Endodermal cell (in vitro differentiated cells): ENCODE measurements around the gene VPS41. TPM values are rescaled to one million over a fixed set of nuclear protein-coding genes. Genes with fewer than 3 reads are reported as not detected.

ENCODE experiments used
- DNase-seq: peaks from one replicate; pipeline ENCODE4 v3.0.0-alpha.2; 2017
- H3K27ac ChIP-seq: 2 replicates; pipeline ENCODE4 v1.5.1; 2013; ENCODE audit warnings: mild to moderate bottlenecking, low read depth, low read length, moderate library complexity
- H3K27me3 ChIP-seq: 2 replicates; pipeline ENCODE4 v1.6.1; 2013; ENCODE audit warnings: mild to moderate bottlenecking, low read length, moderate library complexity; ENCODE audit not compliant: insufficient read depth, control insufficient read depth, poor library complexity, severe bottlenecking
- H3K36me3 ChIP-seq: 2 replicates; pipeline ENCODE4 v1.7.0; 2013; ENCODE audit warnings: mild to moderate bottlenecking, low read length, moderate library complexity; ENCODE audit not compliant: control insufficient read depth, insufficient read depth
- H3K4me1 ChIP-seq: one replicate; pipeline ENCODE4 v1.7.0; 2013; ENCODE audit warnings: low read length; ENCODE audit not compliant: control insufficient read depth, insufficient read depth
- H3K4me3 ChIP-seq: 2 replicates; pipeline ENCODE4 v1.5.1; 2013; ENCODE audit warnings: mild to moderate bottlenecking, low read length, moderate library complexity
- H3K9ac ChIP-seq: 2 replicates; pipeline ENCODE4 v1.6.1; 2013; ENCODE audit warnings: mild to moderate bottlenecking, low read length, moderate library complexity; ENCODE audit not compliant: poor library complexity, severe bottlenecking; ENCODE audit errors: extremely low read depth
- H3K9me3 ChIP-seq: 2 replicates; pipeline ENCODE4 v1.6.1; 2013; ENCODE audit warnings: mild to moderate bottlenecking, low read length, moderate library complexity; ENCODE audit not compliant: control insufficient read depth
- H3K27ac Mint-ChIP-seq: 2 replicates; pipeline ENCODE4 v1.8.0; 2020; ENCODE audit warnings: mixed read lengths
- H3K27me3 Mint-ChIP-seq: 2 replicates; pipeline ENCODE4 v1.8.0; 2021; ENCODE audit warnings: mild to moderate bottlenecking, mixed read lengths; ENCODE audit not compliant: insufficient read depth
- H3K36me3 Mint-ChIP-seq: 2 replicates; pipeline ENCODE4 v1.8.0; 2020; ENCODE audit warnings: low read depth, mixed read lengths
- H3K4me1 Mint-ChIP-seq: 2 replicates; pipeline ENCODE4 v1.8.0; 2020; ENCODE audit warnings: mixed read lengths
- H3K4me3 Mint-ChIP-seq: 2 replicates; pipeline ENCODE4 v1.8.0; 2020; ENCODE audit warnings: mild to moderate bottlenecking, moderate library complexity, mixed read lengths
- H3K9me3 Mint-ChIP-seq: 2 replicates; pipeline ENCODE4 v1.8.0; 2020; ENCODE audit warnings: mild to moderate bottlenecking, mixed read lengths
- CTCF ChIP-seq: fragments of 200-600 bp; sonication (generic); conservative IDR thresholded peaks from 2 replicates; pipeline ENCODE4 v1.5.0; 2021; ENCODE audit warnings: antibody characterized with exemption, mild to moderate bottlenecking
- WGBS, 2 experiments: methylation state at CpG; one replicate each; pipeline versions ENCODE4 v1.1.5 to v1.1.7; 2013; ENCODE audit warnings: missing lambda C conversion rate in 2 of 2, mixed read lengths in 1 of 2; ENCODE audit not compliant: insufficient coverage in 1 of 2, insufficient read length in 1 of 2; 5-methylcytosine and 5-hydroxymethylcytosine counted together
- total RNA-seq, 2 donors: library from RNA; stranded (reverse); fragmentation: NEBNext Ultra II Directional in 1 of 2; extraction: Animal tissue kit (Norgen Biotek cat#: 25700) in 1 of 2; gene quantifications; 2 replicates in 1 of 2; 3 replicates in 1 of 2; pipeline ENCODE4 v1.2.1, GENCODE V29; 2021

The VPS41 gene
- total RNA-seq, 2 donors from 2014 or later: 77.1 to 78.0 TPM

DNA sequence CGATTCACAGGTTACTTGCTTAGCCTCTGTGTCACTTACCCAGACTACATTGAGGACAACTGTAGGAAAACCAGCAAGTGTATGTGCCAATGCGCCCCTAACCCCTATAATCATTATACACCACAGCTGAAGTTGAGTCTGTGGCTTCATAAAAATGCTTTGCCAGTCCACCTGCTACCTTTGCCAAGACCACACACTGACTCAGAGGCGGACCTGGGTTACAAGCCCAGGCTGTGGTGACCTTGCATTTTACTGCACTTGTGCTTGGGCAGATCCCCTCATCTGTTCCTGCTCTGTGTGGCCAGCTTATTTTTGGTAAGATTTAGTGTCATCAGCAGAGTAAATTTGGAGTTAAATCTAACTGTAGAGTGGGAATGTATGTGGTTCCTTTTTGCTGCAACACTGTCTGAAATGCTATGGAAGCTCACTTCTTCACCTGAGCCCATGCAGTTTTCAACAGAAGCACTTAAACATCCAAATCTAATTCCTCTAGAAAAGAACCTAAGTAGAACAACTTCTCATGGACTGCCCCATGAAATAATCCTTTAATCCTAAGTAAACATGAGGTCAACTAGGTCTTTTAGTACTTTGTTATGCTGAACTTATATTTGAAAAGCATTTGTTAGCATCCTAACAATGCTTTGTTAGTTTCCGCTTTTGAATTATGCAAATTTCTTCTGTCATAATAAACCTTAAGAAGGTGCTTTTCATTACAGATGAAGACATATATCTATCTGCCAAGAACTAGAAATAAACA is 181.6 kb downstream of the VPS41 start:
- H3K36me3 Mint-ChIP-seq: peaks cover 37% of the 10 kb centered on the region
- peaks cover 4% of the 10 kb centered on the region for H3K4me1 ChIP-seq
- no peaks in the 10 kb centered on the region for H3K27me3 ChIP-seq
- no peak for TF ChIP-seq CTCF
- H3K4me1 Mint-ChIP-seq: peaks cover 7% of the 10 kb centered on the region
- no peak overlapping the region for H3K4me3 ChIP-seq
- no peak overlapping the region for H3K27ac Mint-ChIP-seq
- H3K4me3 Mint-ChIP-seq: no peak overlapping the region
- no peaks in the 10 kb centered on the region for H3K9me3 ChIP-seq
- H3K27me3 Mint-ChIP-seq: no peaks in the 10 kb centered on the region
- H3K9me3 Mint-ChIP-seq: no peaks in the 10 kb centered on the region
- H3K27ac ChIP-seq: no peak overlapping the region
- no peak for DNase-seq
- 91 to 100% methylated on average over 2 to 4 of the region's 4 CpGs for WGBS, 2 experiments
- H3K9ac ChIP-seq: no peak overlapping the region
- H3K36me3 ChIP-seq: peaks cover 20% of the 10 kb centered on the region

- H3K4me3 Mint-ChIP-seq: no peak overlapping the region
- H3K27me3 ChIP-seq: no peaks in the 10 kb centered on the region
- no peak for DNase-seq
- no peak overlapping the region for H3K9ac ChIP-seq
- 85 to 94% methylated on average over 5 to 9 of the region's 10 CpGs for whole genome bisulfite sequencing, 2 experiments
- H3K27ac ChIP-seq: no peak overlapping the region
- peaks cover 4% of the 10 kb centered on the region for H3K4me1 ChIP-seq
- H3K27ac Mint-ChIP-seq: no peak overlapping the region
- no peaks in the 10 kb centered on the region for H3K9me3 ChIP-seq
- no peaks in the 10 kb centered on the region for H3K9me3 Mint-ChIP-seq
- TF ChIP-seq CTCF: no peak
- no peak overlapping the region for H3K4me3 ChIP-seq
- peaks cover 16% of the 10 kb centered on the region for H3K36me3 ChIP-seq
- H3K4me1 Mint-ChIP-seq: peaks cover 11% of the 10 kb centered on the region
- no peaks in the 10 kb centered on the region for H3K27me3 Mint-ChIP-seq
- peaks cover 34% of the 10 kb centered on the region for H3K36me3 Mint-ChIP-seq
Measured at GRCh38 chr7:38723327-38723726, 185.7 kb downstream of the VPS41 start.

GRCh38 chr7:38716397-38716796 is 192.6 kb downstream of the VPS41 start:
- Histone ChIP-seq H3K9me3 (no peaks in the 10 kb centered on the region), H3K4me1 (no peaks in the 10 kb centered on the region), H3K9ac (no peak overlapping the region), H3K27ac (no peak overlapping the region), H3K27me3 (no peaks in the 10 kb centered on the region), H3K36me3 (no peaks in the 10 kb centered on the region), H3K4me3 (no peak overlapping the region)
- Mint-ChIP-seq H3K9me3 (peaks cover 5% of the 10 kb centered on the region), H3K27me3 (no peaks in the 10 kb centered on the region), H3K36me3 (peaks cover 10% of the 10 kb centered on the region), H3K4me1 (peaks cover 4% of the 10 kb centered on the region), H3K4me3 (no peak overlapping the region), H3K27ac (no peak overlapping the region)
- peak; percentile 63 for DNase-seq
- TF ChIP-seq CTCF: peak; percentile 72
- WGBS, 2 experiments: 86 to 92% methylated on average over 3 to 4 of the region's 4 CpGs
